AG09319 (cell line): Measurements from ENCODE around the gene ETV3.

Experiments
- DNase-seq: peaks from one replicate; pipeline ENCODE4 v3.0.0-alpha.2; 2010; ENCODE audit warnings: low read depth; ENCODE audit errors: extremely low read depth
- CTCF ChIP-seq: IDR thresholded peaks from 2 replicates; pipeline ENCODE4 v1.5.1; 2011; ENCODE audit warnings: low read depth, mild to moderate bottlenecking, inconsistent platforms, low read length, moderate library complexity

Gene ETV3

GRCh38 chr1:157116737-157117103, 21.5 kb downstream of the ETV3 start:
- no peak for DNase-seq
- no peak for TF ChIP-seq CTCF

GRCh38 chr1:157115851-157116736, 22.1 kb downstream of the ETV3 start:
- no peak for DNase-seq
- TF ChIP-seq CTCF, result no peak

GRCh38 chr1:157115429-157115838, 22.8 kb downstream of the ETV3 start:
- no peak for TF ChIP-seq CTCF
- no peak for DNase-seq

- TF ChIP-seq CTCF, result no peak
- no peak for DNase-seq
These were observed 23.7 kb downstream of the ETV3 start for GRCh38 chr1:157114183-157115121.

GRCh38 chr1:157113631-157114030, 24.6 kb downstream of the ETV3 start:
- no peak for TF ChIP-seq CTCF
- no peak for DNase-seq

- no peak for DNase-seq
- no peak for TF ChIP-seq CTCF
These were observed 25.1 kb downstream of the ETV3 start for GRCh38 chr1:157113106-157113505.
